ENCODE measurements around the gene IGFBPL1. TPM values are rescaled to one million over a fixed set of nuclear protein-coding genes. Genes with fewer than 3 reads are reported as not detected.

IGFBPL1 gene
- total and polyA plus RNA-seq, 4 donors = 6.7 to 14.8 (median 10.9) TPM

Other genes starting within 250 kb of the IGFBPL1 start
- 10 to 100 TPM; 12.5 to 13.6 TPM for gene ALDH1B1, start 31.8 kb downstream of the IGFBPL1 start, total RNA-seq
- 10 to 100 TPM; 18.8 TPM for gene ALDH1B1, start 31.8 kb downstream of the IGFBPL1 start, polyA plus RNA-seq (ENCODE audit: insufficient read length in 2 of 2)
- 10 to 100 TPM in 1 of 2 donors, 1 to 10 TPM in 1; 4.6 to 10.0 TPM for gene ANKRD18A, start 196.1 kb upstream of the IGFBPL1 start, total RNA-seq
- 1 to 10 TPM; 3.5 to 7.0 TPM for gene ANKRD18A, start 196.1 kb upstream of the IGFBPL1 start, polyA plus RNA-seq (ENCODE audit: insufficient read length in 2 of 2)